ENCODE measurements around the gene C1orf116.

The C1orf116 gene

DNA sequence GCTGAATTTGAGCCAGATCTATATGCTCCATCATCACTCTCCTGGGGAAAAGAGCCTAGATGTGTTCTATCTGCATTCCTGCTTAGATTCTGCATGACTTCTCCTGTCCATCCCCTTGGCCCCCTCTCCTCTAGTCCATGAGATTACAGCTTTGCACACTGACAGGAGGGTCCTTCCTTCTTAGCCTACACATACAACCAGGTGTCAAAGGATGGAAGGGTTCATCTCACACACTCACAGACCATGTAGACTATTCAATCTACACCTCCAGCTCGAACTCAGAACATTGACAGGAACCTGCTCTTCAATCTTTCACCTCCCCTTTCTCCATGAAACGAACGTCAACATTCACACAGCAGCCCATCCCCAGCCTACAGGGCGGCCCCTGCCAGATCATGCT, 13.8 kb downstream of the C1orf116 start:
- DNase-seq, result no peak

DNA sequence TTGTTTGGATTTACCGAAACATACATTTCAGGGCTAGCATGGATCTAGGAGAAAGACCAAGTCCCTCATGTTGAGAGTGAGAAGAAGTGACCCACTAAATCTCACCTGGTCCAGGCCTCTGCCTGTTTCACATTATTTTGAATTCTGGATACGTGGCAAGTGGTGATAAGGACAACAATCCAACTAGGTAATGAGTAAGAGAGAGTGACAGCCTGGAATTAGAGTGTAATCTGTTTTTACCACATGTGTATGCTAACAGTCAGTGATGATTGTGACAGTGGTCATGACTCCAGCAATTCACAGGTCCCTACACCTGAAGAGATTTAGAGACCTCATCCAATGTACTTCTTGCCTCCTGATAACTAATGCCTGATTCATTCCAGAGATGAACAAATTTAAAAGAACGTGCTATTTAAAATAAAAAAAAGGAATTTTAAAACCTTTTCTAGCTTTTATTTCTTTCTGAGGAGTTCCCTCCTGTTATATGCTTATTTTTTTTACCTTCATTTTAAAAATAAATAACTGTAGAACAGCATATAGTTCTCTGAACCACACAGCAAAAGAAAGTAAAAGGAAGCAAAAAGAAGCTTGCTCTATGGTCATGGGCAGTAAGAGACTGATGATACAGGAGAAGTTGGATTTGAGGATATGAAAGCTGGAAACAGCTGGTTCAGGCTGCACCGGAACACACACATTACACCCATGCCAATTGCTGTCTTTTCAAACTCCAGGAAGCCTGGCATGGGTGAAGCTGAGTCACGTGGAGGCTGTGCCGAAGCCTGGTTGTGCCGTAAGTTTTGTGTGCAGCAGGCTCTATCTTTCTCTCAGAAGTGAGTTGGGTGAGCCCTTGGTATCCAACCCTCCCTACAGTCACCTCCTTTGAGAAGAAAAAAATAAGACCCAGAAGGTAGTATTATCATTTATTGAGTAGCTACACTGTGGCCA, 14.7 kb downstream of the C1orf116 start:
- DNase-seq, result no peak

- DNase-seq, result no peak
Observed at GRCh38 chr1:207015791-207016190, 16.8 kb downstream of the C1orf116 start.

- no peak for DNase-seq
Observed at GRCh38 chr1:207014728-207015127, 17.8 kb downstream of the C1orf116 start.

- no peak for DNase-seq
Observed at GRCh38 chr1:207013321-207014085, 19.1 kb downstream of the C1orf116 start.

- DNase-seq, result no peak
Observed at GRCh38 chr1:207010726-207011125, 21.8 kb downstream of the C1orf116 start.

DNA sequence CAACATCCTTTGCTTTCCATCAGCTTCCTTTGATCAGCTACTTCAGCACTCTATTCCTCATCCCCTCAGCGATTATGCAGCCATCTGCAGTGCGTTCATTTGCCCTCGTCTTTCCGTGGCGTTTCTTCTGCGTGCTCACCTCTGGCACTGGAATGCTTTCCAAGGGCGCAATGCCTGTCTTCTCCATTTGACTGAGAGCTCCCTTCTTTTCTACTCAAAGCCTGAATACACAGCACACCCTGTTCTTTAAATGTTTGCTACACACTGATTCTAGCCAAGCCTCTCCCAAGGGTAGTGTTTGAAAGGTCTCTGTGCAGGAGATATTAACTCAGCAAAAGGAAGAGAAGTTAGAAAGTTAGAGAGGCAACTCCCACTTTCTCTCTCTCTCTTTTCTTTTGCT, 22.6 kb downstream of the C1orf116 start:
- DNase-seq, result no peak

GRCh38 chr1:207009182-207009850, 23.2 kb downstream of the C1orf116 start:
- no peak for DNase-seq

DNA sequence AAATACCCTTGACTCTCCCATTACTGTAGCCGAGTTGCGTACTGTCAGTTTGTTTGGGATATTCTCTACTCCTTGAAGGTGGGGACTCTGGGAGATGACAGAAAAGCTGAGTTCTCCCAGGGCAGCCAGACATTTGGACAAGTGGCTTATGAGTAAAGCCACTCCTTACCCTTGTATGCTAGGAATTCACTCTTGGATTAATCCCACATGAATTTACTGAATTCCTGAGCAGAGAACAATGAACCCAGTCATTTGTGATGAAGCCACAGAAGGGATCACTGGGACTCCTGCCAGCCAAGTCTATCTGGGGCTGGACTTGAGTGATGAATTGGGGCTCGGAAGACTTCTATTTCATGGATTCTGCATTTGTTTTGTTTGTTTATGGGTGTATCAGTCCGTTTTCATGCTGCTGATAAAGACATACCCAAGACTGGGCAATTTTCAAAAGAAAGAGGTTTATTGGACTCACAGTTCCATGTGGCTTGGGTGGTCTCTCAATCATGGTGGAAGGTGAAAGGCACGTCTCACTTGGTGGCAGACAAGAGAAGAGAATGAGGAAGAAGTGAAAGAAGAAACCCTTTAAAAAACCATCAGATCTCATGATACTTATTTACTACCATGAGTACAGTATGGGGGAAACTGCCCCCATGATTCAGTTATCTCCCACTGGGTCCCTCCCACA, 25.1 kb downstream of the C1orf116 start:
- no peak for DNase-seq

- no peak for DNase-seq
Observed at GRCh38 chr1:207006914-207007313, 25.6 kb downstream of the C1orf116 start.

- DNase-seq, result no peak
Observed at GRCh38 chr1:207006083-207006482, 26.5 kb downstream of the C1orf116 start.

DNA sequence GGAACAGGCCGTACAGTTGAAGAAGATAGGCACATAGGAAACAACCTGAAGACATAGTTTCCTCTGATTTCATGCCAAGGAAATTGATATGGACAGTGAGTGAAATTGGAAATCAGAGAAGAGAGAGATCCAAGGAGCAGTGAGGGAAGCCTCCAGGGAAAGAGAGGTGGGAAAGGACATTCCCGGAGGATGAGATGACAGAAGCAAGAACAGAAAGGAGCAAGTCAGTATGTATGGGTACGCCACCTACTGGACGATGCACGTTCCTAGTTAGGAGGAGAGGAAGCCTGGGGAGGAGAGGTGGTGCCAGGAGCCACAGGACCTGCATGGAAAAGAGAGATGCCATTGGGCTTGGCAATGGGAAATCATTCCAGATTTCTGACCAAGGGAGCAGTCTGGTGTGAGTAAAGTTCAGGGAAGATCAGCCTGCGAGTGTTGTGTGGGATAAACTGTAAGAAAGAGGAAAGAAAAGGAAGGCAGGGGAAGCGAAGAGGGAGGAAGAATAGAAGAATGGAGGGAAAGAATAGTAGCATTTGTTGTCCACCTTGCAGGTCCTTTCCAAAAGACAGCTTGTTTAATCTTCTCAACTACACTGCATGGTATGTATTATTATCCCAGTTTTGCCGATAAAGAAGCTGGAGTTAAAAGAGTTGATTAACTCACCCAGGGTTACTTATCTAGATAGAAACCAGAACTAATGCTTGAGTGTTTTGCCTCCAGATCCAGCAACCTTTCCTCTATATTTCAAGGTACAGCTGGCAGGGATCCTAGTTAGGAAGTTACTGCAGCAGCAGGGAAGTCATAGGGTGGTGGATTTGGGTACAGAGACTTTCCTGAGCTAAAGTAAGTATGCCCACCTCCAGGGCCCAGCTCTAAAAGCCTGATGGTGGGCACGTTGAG, 27.4 kb downstream of the C1orf116 start:
- no peak for DNase-seq

DNA sequence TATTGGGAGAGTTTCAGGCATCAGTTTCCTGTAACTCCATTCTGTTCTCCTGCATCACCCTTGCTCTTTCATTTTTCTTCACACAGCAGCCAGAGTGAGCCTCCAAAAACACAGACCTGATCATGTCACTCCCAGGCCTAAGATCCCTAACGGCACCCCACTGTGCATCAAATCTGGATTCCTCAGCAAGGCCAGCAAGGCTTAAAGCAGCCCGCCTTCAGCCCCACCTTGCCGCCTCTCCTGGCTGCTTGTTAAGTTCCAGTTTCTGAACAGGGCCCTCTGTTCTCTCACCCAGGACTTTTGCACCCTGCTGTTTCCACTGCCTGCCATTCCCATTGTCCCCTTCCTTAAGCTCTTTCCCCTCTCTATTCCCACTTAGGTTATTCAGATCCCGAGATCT, 29.3 kb downstream of the C1orf116 start:
- no peak for DNase-seq

GRCh38 chr1:207002724-207003146, 29.8 kb downstream of the C1orf116 start:
- DNase-seq, result no peak

DNA sequence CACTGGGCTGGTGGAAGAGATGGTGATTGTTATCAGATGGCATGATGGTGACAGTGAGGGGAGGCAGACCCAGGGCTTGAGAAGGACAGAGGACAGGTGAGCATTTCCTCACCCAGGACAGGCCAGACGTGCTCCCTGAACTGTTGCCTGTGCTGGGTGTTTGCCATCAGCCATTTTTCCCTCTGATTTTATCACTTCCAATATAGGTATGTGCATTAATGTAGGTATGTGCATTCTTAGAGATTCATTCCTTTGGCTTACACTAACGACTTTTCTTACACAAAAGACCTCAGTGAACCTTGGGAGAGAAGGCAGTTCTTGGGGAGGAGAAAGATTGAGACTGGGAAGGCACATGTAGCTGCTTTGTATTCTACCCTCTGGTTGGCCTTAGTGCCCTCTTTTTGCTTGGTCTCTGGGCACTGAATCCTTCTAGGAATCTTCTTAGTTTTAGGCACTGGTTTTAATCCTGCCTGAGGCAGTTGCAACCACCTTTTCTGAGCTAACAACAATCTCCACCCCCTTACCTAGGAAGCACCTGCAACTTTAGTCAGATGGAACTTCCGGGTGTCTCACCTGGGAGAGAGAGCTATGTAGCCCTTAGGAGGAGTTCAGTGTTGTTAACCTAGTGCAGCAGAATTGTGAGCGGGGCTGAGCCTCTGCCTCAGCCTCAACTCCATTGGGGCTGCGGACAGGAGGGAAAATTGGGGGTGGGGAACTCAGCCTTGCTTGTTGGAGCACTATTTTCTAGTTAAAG, 30.9 kb downstream of the C1orf116 start:
- no peak for DNase-seq

GRCh38 chr1:207000651-207001291, 31.8 kb downstream of the C1orf116 start:
- DNase-seq, result no peak

DNA sequence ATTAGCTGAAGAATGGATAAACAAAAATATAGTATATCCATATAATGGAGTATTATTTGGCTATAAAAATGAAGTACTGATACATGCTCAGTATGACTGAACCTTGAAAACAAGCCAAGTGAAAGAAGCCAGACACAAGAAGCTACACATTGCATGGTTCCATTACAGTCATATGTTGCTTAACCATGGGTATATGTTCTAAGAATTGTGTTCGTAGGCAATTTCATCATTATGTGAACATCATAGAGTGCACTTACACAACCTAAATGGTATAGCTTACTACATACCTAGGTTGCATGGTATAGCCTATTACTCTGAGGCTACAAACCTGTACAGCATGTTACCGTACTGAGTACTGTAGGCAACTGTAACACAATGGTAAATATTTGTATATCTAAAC, 33.7 kb downstream of the C1orf116 start:
- no peak for DNase-seq

GRCh38 chr1:206992790-206993189, 39.8 kb downstream of the C1orf116 start:
- DNase-seq, result no peak

DNA sequence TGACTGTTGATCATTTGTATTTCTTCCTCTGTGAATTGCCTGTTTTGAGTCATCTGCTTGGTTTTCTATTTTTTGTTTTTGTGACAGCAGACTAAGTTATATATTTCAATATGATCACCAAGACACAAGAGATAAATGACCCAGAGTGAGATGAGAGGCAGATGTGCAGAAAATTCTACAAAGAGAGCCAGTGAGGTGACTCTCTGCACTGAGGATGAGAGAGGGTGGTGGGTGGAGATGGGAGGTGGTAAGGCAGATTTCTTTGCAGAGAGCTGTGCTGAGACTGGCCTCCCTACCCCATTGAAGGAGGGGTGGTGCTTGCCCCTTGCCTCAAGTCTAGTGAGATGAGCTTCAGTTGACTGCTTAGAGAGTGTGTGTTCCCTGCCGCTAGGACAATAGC, 44.7 kb downstream of the C1orf116 start:
- DNase-seq, result no peak

DNA sequence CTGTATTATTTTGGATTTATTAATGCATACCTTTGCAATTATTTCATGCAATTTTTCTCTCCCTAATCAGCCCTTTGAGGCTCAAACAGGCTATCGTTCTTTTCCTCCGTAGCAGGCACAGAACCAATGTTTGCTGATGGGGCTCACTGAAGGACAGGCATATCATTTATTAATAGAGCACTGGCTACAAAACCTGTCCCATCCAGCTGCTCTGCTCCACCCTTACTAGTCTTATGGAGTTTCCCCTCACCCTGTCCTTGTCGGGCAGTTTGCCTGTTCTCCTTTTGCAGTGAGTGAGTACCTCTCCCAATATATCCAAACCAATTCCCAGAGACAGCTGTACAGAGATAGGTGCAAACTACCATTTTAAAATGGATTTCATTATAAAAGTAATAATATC, 45.7 kb downstream of the C1orf116 start:
- no peak for DNase-seq
